ENCODE data around the gene MSH5. TPM values are rescaled to one million over a fixed set of nuclear protein-coding genes. Genes with fewer than 3 reads are reported as not detected.

The MSH5 gene
- total RNA-seq, 6 experiments from 2014 or later: 3.2 to 8.5 (median 4.3) TPM

DNA sequence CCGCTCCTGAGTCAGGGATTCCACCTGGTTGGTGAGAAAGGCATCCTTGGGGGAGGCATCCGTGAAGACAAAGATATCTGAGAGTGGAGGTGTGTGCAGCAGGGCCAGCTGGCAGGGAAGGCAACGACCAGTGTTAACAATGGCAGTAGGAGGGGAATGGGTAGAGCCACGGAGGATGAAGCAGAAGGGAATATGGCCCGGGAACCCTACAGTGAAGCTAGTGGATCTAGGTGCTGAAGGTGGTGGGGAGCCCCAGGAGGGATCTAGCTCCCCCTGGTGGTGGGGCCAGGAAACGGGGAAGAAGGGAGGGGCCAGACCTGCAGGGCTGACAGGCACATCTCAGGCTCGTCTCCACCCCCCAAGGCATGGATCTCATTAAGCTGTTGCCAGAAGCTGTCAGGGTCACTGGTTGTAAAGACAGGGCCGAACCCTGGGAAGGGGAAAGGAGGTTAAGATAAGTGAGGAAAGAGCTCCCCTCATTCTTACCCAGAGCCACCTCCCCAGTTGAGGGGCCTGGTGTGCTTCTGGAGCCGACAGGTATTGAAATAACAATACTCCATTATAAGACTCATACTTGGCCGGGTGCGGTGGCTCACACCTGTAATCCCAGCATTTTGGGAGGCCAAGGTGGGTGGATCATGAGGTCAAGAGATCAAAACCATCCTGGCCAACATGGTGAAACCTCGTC lies 30.0 kb downstream of the MSH5 start:
- Histone ChIP-seq H3K36me3 (no peaks in the 10 kb centered on the region), H3K4me1 (peaks cover 0 to 5% (median 0%) of the 10 kb centered on the region in 4 donors), H3K4me3 (no peak overlapping the region), H3K27me3 (no peaks in the 10 kb centered on the region), H3K27ac (no peak overlapping the region), H3K9me3 (no peaks in the 10 kb centered on the region)
- ATAC-seq: peak; percentile 85 to 87 (median 87)
- TF ChIP-seq POLR2A (IDR thresholded peaks at IDR 0.05): no peak
- peak; percentile 81 to 98 (median 94) for TF ChIP-seq CTCF (IDR thresholded peaks at IDR 0.05)
- intact Hi-C loops (cut with DNase I): loop anchor here (10.0 kb wide), 3 partner anchors 55 to 85 kb away; partner anchors contain the start of genes LY6G5C (in 2 of the 2) and LY6G6D (in 1 of the 2)
- WGBS (ENCODE audit: insufficient coverage, low coverage, low lambda C conversion rate, missing lambda C conversion rate): 39% methylated on average over 8 of the region's 12 CpGs
- DNase-seq: peak; percentile 83 to 89 (median 88)

DNA sequence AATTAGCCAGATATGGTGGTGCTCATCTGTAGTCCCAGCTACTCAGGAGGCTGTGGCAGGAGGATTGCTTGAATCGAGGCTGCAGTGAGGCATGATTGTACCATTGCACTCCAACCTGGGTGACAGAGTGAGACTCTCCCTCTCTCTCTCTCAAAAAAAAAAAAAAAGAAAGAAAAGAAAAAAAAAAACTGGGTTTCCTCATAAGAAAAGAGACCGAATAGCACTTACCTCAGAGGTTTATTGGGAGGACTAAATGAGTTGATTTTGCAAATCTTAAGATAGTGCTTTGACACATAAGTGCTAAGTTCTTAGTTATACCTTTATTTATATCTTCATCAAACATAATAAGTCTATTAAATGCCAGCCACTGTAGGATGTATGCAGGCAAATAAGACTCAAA lies 31.1 kb downstream of the MSH5 start:
- ATAC-seq (no peak), DNase-seq (no peak)
- intact Hi-C loops (cut with DNase I): loop anchor here (10.0 kb wide), 1 partner anchor 64 kb away; no protein-coding TSS in a partner anchor
- H3K9me3 ChIP-seq: no peaks in the 10 kb centered on the region
- 85% methylated on average over 2 of the region's 2 CpGs for WGBS (ENCODE audit: insufficient coverage, low coverage, low lambda C conversion rate, missing lambda C conversion rate)
- no peak for TF ChIP-seq CTCF (IDR thresholded peaks at IDR 0.05)
- no peak for TF ChIP-seq POLR2A (IDR thresholded peaks at IDR 0.05)
- H3K4me1 ChIP-seq: peaks cover 0 to 12% (median 0%) of the 10 kb centered on the region in 4 donors
- no peaks in the 10 kb centered on the region for H3K36me3 ChIP-seq
- H3K4me3 ChIP-seq: no peak overlapping the region
- H3K27ac ChIP-seq: no peak overlapping the region
- H3K27me3 ChIP-seq: no peaks in the 10 kb centered on the region

DNA sequence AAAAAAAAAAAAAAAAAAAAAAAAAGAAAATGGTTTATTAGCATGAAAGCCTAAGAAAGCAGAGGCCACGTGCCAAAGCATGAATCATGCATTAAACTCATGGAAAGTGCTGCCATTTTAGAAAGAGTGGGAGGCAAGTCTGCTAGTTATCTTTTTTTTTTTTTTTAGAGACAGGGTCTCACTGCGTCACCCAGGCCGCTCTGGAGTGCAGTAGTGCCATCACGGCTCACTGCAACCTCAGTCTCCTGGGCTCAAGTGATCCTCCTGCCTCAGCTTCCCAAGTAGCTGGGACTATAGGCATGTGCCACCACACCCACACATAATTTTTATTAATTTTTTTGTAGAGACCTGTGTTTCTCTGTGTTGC lies 32.2 kb downstream of the MSH5 start:
- DNase-seq: no peak
- no peak for ATAC-seq
- no peak overlapping the region for H3K27ac ChIP-seq
- TF ChIP-seq CTCF (IDR thresholded peaks at IDR 0.05) (no peak), POLR2A (IDR thresholded peaks at IDR 0.05) (no peak)
- no peaks in the 10 kb centered on the region for H3K36me3 ChIP-seq
- no peak overlapping the region for H3K4me3 ChIP-seq
- H3K4me1 ChIP-seq: peaks cover 0 to 24% (median 5%) of the 10 kb centered on the region in 4 donors
- 66% methylated on average over 4 of the region's 4 CpGs for WGBS (ENCODE audit: insufficient coverage, low coverage, low lambda C conversion rate, missing lambda C conversion rate)
- no peaks in the 10 kb centered on the region for H3K27me3 ChIP-seq
- intact Hi-C loops (cut with DNase I): loop anchor here (10.0 kb wide), 1 partner anchor 63 kb away; no protein-coding TSS in a partner anchor
- no peaks in the 10 kb centered on the region for H3K9me3 ChIP-seq

- 60% methylated on average over 1 of the region's 4 CpGs for WGBS (ENCODE audit: insufficient coverage, low coverage, low lambda C conversion rate, missing lambda C conversion rate)
Measured at GRCh38 chr6:31775184-31775583, 35.4 kb downstream of the MSH5 start.

More at GRCh38 chr6:31775184-31775583, 35.4 kb downstream of the MSH5 start:
- no peak for TF ChIP-seq POLR2A (IDR thresholded peaks at IDR 0.05)
- TF ChIP-seq CTCF (IDR thresholded peaks at IDR 0.05): no peak
- no peak for DNase-seq
- H3K27ac ChIP-seq: peak overlapping the region in 1 of 3 donors; percentile 58
- intact Hi-C loops (cut with DNase I): loop anchor here (10.0 kb wide), 1 partner anchor 60 kb away; no protein-coding TSS in a partner anchor
- H3K9me3 ChIP-seq: no peaks in the 10 kb centered on the region
- H3K4me3 ChIP-seq: no peak overlapping the region
- ATAC-seq: peak in 2 of 4 donors; percentile 3 to 7
- peaks cover 0 to 8% (median 3%) of the 10 kb centered on the region in 4 donors for H3K36me3 ChIP-seq
- no peaks in the 10 kb centered on the region for H3K27me3 ChIP-seq
- H3K4me1 ChIP-seq: peaks cover 0 to 30% (median 6%) of the 10 kb centered on the region in 4 donors
